ENCODE data around the gene S100A10.

DNA sequence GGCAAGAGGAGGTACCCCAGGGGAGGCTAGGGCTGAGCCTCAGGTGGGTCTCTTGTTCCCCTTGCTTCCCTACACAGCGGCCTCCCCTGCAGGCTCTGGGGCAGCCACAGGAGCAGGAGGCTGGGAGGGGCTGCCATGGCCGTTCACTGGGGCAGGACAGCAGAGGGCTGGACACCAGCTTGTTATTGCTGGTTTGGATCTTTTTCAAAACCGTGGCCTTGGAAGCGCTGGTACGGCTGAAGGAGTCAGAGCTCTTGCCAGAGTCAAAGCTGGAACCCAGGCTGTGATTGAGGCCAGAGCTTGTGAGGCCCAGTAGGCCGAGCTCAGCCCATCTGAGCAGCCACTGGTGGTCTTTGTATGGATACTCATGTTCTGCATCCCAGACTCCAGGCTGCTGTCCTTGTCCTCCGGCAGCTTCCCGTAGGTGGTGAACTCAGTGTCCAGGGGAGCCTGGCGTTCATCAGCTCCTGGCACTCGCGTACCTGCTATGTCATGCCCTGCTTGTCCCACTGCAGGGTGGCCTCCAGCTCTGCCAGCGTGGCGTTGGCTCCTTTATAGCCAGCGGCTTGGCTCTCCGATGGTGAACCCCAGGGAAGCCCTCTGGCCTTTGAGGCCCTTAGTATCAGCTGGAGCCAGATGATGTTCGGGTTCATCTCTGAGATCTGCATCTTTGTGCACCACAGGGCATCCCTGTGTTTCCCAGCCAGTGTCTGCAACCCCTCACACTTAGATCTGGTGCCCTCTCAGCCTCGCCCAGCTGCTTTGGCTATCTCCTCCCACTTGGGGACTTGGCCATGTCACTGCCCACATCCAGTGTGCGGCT is 44.1 kb downstream of the S100A10 start:
- TF ChIP-seq, protein P1, sequence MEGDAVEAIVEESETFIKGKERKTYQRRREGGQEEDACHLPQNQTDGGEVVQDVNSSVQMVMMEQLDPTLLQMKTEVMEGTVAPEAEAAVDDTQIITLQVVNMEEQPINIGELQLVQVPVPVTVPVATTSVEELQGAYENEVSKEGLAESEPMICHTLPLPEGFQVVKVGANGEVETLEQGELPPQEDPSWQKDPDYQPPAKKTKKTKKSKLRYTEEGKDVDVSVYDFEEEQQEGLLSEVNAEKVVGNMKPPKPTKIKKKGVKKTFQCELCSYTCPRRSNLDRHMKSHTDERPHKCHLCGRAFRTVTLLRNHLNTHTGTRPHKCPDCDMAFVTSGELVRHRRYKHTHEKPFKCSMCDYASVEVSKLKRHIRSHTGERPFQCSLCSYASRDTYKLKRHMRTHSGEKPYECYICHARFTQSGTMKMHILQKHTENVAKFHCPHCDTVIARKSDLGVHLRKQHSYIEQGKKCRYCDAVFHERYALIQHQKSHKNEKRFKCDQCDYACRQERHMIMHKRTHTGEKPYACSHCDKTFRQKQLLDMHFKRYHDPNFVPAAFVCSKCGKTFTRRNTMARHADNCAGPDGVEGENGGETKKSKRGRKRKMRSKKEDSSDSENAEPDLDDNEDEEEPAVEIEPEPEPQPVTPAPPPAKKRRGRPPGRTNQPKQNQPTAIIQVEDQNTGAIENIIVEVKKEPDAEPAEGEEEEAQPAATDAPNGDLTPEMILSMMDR (IDR thresholded peaks at IDR 0.05), result no peak
- no peak for TF ChIP-seq NR1H2 (CRISPR knock-in tag; IDR thresholded peaks at IDR 0.05)
- TF ChIP-seq TP53 (CRISPR knock-in tag; IDR thresholded peaks at IDR 0.05), result no peak
- no peak for TF ChIP-seq ELF4 (CRISPR knock-in tag; IDR thresholded peaks at IDR 0.05; ENCODE audit: low read depth)
- TF ChIP-seq, protein P2, sequence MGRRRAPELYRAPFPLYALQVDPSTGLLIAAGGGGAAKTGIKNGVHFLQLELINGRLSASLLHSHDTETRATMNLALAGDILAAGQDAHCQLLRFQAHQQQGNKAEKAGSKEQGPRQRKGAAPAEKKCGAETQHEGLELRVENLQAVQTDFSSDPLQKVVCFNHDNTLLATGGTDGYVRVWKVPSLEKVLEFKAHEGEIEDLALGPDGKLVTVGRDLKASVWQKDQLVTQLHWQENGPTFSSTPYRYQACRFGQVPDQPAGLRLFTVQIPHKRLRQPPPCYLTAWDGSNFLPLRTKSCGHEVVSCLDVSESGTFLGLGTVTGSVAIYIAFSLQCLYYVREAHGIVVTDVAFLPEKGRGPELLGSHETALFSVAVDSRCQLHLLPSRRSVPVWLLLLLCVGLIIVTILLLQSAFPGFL (CRISPR knock-in tag; IDR thresholded peaks at IDR 0.05; ENCODE audit: borderline replicate concordance), result no peak

Measured in WTC11 (cell line).